NCI-H1105 (cell line): ENCODE measurements around the gene TSPAN9.

Source experiments
- DNase-seq: peaks from one replicate; lab custom pipeline; 2025; lab: John Stamatoyannopoulos, UW

Gene TSPAN9

GRCh38 chr12:3275171-3276041 is 198.2 kb downstream of the TSPAN9 start:
- peak; percentile 56 for DNase-seq

- no peak for DNase-seq
Measured at GRCh38 chr12:3276226-3276625, 199.0 kb downstream of the TSPAN9 start.

GRCh38 chr12:3277306-3277943 is 200.2 kb downstream of the TSPAN9 start:
- no peak for DNase-seq

GRCh38 chr12:3278681-3279414 is 201.7 kb downstream of the TSPAN9 start:
- no peak for DNase-seq

GRCh38 chr12:3279415-3279780 is 202.2 kb downstream of the TSPAN9 start:
- DNase-seq = no peak

GRCh38 chr12:3279832-3280231 is 202.7 kb downstream of the TSPAN9 start:
- no peak for DNase-seq

GRCh38 chr12:3280967-3281366 is 203.8 kb downstream of the TSPAN9 start:
- no peak for DNase-seq

- no peak for DNase-seq
Measured at GRCh38 chr12:3281588-3282383, 204.6 kb downstream of the TSPAN9 start.

- no peak for DNase-seq
Measured at GRCh38 chr12:3282384-3282670, 205.1 kb downstream of the TSPAN9 start.

- DNase-seq = no peak
Measured at GRCh38 chr12:3283137-3283680, 206.0 kb downstream of the TSPAN9 start.

- no peak for DNase-seq
Measured at GRCh38 chr12:3284405-3284804, 207.2 kb downstream of the TSPAN9 start.

- no peak for DNase-seq
Measured at GRCh38 chr12:3285570-3285969, 208.4 kb downstream of the TSPAN9 start.

GRCh38 chr12:3288690-3289089 is 211.5 kb downstream of the TSPAN9 start:
- DNase-seq = no peak

GRCh38 chr12:3289702-3290101 is 212.5 kb downstream of the TSPAN9 start:
- no peak for DNase-seq

- no peak for DNase-seq
Measured at GRCh38 chr12:3291939-3292338, 214.8 kb downstream of the TSPAN9 start.

GRCh38 chr12:3292677-3293412 is 215.7 kb downstream of the TSPAN9 start:
- DNase-seq = no peak

- no peak for DNase-seq
Measured at GRCh38 chr12:3293446-3294161, 216.4 kb downstream of the TSPAN9 start.

GRCh38 chr12:3294481-3294911 is 217.3 kb downstream of the TSPAN9 start:
- DNase-seq = no peak

GRCh38 chr12:3295225-3295624 is 218.0 kb downstream of the TSPAN9 start:
- no peak for DNase-seq

- DNase-seq = no peak
Measured at GRCh38 chr12:3295646-3296408, 218.6 kb downstream of the TSPAN9 start.
